Neural progenitor cell (in vitro differentiated cells): ENCODE measurements around the gene TADA1. TPM values are rescaled to one million over a fixed set of nuclear protein-coding genes. Genes with fewer than 3 reads are reported as not detected.

Source experiments
- DNase-seq: peaks from one replicate; pipeline ENCODE4 v3.0.0-alpha.2; 2016; ENCODE audit warnings: low spot score
- H2AFZ ChIP-seq: fragments of 200-600 bp; sonication (generic); replicated peaks from 2 replicates; pipeline ENCODE4 v1.6.1; 2016; ENCODE audit warnings: antibody characterized with exemption
- H3F3A ChIP-seq: fragments of 200-600 bp; sonication (generic); 2 replicates; pipeline ENCODE4 v1.6.1; 2016; ENCODE audit warnings: antibody characterized with exemption, low read depth
- H3K27ac ChIP-seq: fragments of 200-600 bp; sonication (generic); 2 replicates; pipeline ENCODE4 v1.5.1; 2016; ENCODE audit warnings: mild to moderate bottlenecking
- H3K27me3 ChIP-seq: fragments of 200-600 bp; sonication (generic); 2 replicates; pipeline ENCODE4 v1.6.1; 2016; ENCODE audit warnings: mild to moderate bottlenecking, moderate library complexity
- H3K36me3 ChIP-seq: fragments of 200-600 bp; sonication (generic); 2 replicates; pipeline ENCODE4 v1.5.1; 2016
- H3K4me1 ChIP-seq: fragments of 200-600 bp; sonication (generic); 2 replicates; pipeline ENCODE4 v1.6.1; 2016; ENCODE audit warnings: mixed run types
- H3K4me2 ChIP-seq: fragments of 200-600 bp; sonication (generic); 2 replicates; pipeline ENCODE4 v1.6.1; 2016
- H3K4me3 ChIP-seq: fragments of 200-600 bp; sonication (generic); 2 replicates; pipeline ENCODE4 v1.5.1; 2016
- H3K79me2 ChIP-seq: fragments of 200-600 bp; sonication (generic); 2 replicates; pipeline ENCODE4 v1.6.1; 2016; ENCODE audit warnings: low read depth
- H3K9ac ChIP-seq: fragments of 200-600 bp; sonication (generic); 2 replicates; pipeline ENCODE4 v1.6.1; 2016
- H3K9me3 ChIP-seq: fragments of 200-600 bp; sonication (generic); 2 replicates; pipeline ENCODE4 v1.5.1; 2016; ENCODE audit warnings: low read depth
- H4K20me1 ChIP-seq: fragments of 200-600 bp; sonication (generic); 2 replicates; pipeline ENCODE4 v1.6.1; 2016; ENCODE audit warnings: low read depth
- H3K27ac Mint-ChIP-seq: 3 replicates; pipeline ENCODE4 v1.8.0; 2021; ENCODE audit warnings: mixed read lengths
- H3K27me3 Mint-ChIP-seq: 2 replicates; pipeline ENCODE4 v1.8.0; 2022; ENCODE audit warnings: low read depth, mild to moderate bottlenecking, inconsistent platforms, moderate library complexity, mixed read lengths; ENCODE audit not compliant: insufficient read depth
- H3K36me3 Mint-ChIP-seq: 3 replicates; pipeline ENCODE4 v1.8.0; 2021; ENCODE audit warnings: mixed read lengths
- H3K4me1 Mint-ChIP-seq: 3 replicates; pipeline ENCODE4 v1.8.0; 2021; ENCODE audit warnings: mixed read lengths
- H3K4me3 Mint-ChIP-seq: 3 replicates; pipeline ENCODE4 v1.8.0; 2021; ENCODE audit warnings: mild to moderate bottlenecking, moderate library complexity, mixed read lengths
- H3K9me3 Mint-ChIP-seq: 3 replicates; pipeline ENCODE4 v1.8.0; 2020; ENCODE audit warnings: mixed read lengths
- EZH2 ChIP-seq: fragments of 200-600 bp; sonication (generic); IDR thresholded peaks from 2 replicates; pipeline ENCODE4 v1.6.1; 2017; ENCODE audit warnings: antibody characterized with exemption, mild to moderate bottlenecking, moderate library complexity
- EZH2phosphoT487 ChIP-seq: fragments of 200-600 bp; sonication (generic); IDR thresholded peaks from 2 replicates; pipeline ENCODE4 v1.6.1; 2017; ENCODE audit warnings: antibody characterized with exemption
- total RNA-seq: library from RNA; depleted of rRNA; stranded (reverse); fragments of >200 nt; gene quantifications from 2 replicates; pipeline ENCODE4 v1.2.3, GENCODE V29; 2015; ENCODE audit warnings: low replicate concordance
- TF ChIP-seq, protein P1 (sequence below): fragments of 200-600 bp; sonication (generic); IDR thresholded peaks from 2 replicates; pipeline ENCODE4 v1.5.1; 2017; ENCODE audit warnings: antibody characterized with exemption, mild to moderate bottlenecking

The TADA1 gene
- total RNA-seq, 1 donor from 2014 or later: 54.4 TPM

DNA sequence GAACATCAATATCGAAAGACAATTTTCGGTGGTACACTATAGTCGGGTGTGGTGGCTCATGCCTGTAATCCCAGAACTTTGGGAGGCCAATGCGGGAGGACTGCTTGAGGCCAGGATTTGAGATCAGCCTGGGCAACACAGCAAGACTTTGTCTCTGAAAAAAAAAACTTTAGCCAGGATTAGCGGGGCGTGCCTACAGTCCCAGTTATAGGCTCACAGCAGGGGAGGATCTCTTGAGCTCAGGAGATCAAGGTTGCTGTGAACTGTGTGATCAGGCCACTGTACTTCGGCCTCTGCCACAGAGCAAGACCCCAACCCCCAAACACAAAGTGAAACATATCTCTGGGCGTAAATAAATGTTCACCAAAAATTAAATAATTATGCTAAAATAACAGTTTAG, 1.6 kb downstream of the TADA1 start:
- Mint-ChIP-seq H3K4me1 (peaks cover 45% of the 10 kb centered on the region), H3K27ac (no peak overlapping the region), H3K36me3 (peaks cover 19% of the 10 kb centered on the region), H3K27me3 (peaks cover 6% of the 10 kb centered on the region), H3K4me3 (peak overlapping the region; percentile 78), H3K9me3 (peaks cover 8% of the 10 kb centered on the region)
- Histone ChIP-seq H3K9ac (no peak overlapping the region), H3K27ac (no peak overlapping the region), H3K79me2 (peaks cover 63% of the 10 kb centered on the region), H3K9me3 (no peaks in the 10 kb centered on the region), H3F3A (no peaks in the 10 kb centered on the region), H3K4me2 (peak overlapping the region; percentile 80), H3K36me3 (no peaks in the 10 kb centered on the region), H3K4me3 (peak overlapping the region; percentile 76), H4K20me1 (peaks cover 60% of the 10 kb centered on the region), H3K27me3 (no peaks in the 10 kb centered on the region), H2AFZ (no peak overlapping the region), H3K4me1 (peaks cover 19% of the 10 kb centered on the region)
- DNase-seq: peak; percentile 46
- TF ChIP-seq, protein P1, sequence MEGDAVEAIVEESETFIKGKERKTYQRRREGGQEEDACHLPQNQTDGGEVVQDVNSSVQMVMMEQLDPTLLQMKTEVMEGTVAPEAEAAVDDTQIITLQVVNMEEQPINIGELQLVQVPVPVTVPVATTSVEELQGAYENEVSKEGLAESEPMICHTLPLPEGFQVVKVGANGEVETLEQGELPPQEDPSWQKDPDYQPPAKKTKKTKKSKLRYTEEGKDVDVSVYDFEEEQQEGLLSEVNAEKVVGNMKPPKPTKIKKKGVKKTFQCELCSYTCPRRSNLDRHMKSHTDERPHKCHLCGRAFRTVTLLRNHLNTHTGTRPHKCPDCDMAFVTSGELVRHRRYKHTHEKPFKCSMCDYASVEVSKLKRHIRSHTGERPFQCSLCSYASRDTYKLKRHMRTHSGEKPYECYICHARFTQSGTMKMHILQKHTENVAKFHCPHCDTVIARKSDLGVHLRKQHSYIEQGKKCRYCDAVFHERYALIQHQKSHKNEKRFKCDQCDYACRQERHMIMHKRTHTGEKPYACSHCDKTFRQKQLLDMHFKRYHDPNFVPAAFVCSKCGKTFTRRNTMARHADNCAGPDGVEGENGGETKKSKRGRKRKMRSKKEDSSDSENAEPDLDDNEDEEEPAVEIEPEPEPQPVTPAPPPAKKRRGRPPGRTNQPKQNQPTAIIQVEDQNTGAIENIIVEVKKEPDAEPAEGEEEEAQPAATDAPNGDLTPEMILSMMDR: no peak
- no peak for TF ChIP-seq EZH2
- no peak for TF ChIP-seq EZH2phosphoT487

DNA sequence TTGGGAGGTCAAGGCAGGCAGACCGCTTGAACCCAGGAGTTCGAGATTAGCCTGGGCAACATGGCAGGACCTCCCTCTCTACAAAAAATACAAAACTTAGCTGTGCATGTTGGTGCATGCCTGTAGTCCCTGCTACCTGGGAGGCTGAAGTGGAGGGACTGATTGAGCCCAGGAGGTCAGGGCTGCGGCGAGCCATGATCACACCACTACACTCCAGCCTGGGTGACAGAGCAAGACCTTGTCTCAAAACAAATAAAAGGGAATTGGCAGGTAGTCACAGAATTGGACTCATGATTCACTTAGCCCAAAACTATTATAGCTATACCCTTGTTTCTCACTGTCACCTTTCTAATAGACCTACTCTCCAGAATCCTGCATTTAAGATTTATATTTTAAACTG, 5.5 kb downstream of the TADA1 start:
- H3K36me3 Mint-ChIP-seq: peaks cover 41% of the 10 kb centered on the region
- Histone ChIP-seq H3K79me2 (peaks cover 94% of the 10 kb centered on the region), H3K9me3 (no peaks in the 10 kb centered on the region), H3K36me3 (peaks cover 27% of the 10 kb centered on the region), H3K4me3 (no peak overlapping the region), H3K27ac (no peak overlapping the region), H2AFZ (no peak overlapping the region), H3K4me2 (no peak overlapping the region), H3F3A (no peaks in the 10 kb centered on the region), H3K27me3 (no peaks in the 10 kb centered on the region), H3K4me1 (peaks cover 12% of the 10 kb centered on the region), H4K20me1 (peaks cover 74% of the 10 kb centered on the region), H3K9ac (no peak overlapping the region)
- no peak overlapping the region for H3K4me3 Mint-ChIP-seq
- DNase-seq: no peak
- peaks cover 6% of the 10 kb centered on the region for H3K27me3 Mint-ChIP-seq
- H3K9me3 Mint-ChIP-seq: no peaks in the 10 kb centered on the region
- H3K27ac Mint-ChIP-seq: no peak overlapping the region
- TF ChIP-seq EZH2phosphoT487 (no peak), EZH2 (no peak)
- TF ChIP-seq, protein P1: no peak
- peaks cover 33% of the 10 kb centered on the region for H3K4me1 Mint-ChIP-seq

DNA sequence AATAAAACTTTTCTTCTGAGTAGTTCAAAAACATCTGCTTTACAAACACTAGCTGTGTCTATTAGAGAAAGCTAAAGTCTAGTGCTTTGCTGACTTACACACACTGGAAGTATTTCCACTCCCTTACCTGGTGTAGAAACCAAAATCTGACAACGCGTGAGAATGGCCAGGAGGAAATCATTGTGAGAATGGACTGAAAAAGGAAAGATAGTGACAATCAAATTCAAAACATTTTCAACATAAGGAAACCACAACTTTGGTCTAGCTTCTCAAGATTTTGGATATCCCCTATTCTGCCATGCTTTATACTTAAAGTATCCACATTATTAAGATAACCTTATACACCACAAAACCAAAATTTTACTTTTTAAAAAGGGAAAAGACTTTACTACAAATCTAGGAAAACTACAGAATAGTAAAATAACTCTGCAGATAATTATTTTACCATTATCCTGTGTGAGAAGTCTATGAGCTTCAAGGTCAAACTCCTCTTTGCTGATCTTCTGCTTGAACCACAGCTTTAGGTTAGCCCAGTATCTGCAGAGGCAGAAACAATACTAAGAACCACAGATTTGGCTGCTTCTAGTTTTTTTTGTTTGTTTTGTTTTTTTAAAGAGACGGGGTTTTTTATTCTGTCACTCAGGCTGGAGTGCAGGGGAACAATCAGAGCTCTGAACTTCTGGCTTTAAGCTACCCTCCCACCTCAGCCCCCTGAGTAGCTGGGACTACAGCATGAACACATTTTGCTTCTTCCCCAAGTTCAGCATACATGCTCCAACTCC, 6.6 kb downstream of the TADA1 start:
- Mint-ChIP-seq H3K27ac (peak overlapping the region; percentile 34), H3K9me3 (no peaks in the 10 kb centered on the region), H3K36me3 (peaks cover 41% of the 10 kb centered on the region), H3K27me3 (peaks cover 5% of the 10 kb centered on the region), H3K4me1 (peaks cover 23% of the 10 kb centered on the region), H3K4me3 (no peak overlapping the region)
- no peaks in the 10 kb centered on the region for H3F3A ChIP-seq
- no peak overlapping the region for H3K4me3 ChIP-seq
- no peaks in the 10 kb centered on the region for H3K9me3 ChIP-seq
- peaks cover 27% of the 10 kb centered on the region for H3K36me3 ChIP-seq
- H2AFZ ChIP-seq: no peak overlapping the region
- H3K4me1 ChIP-seq: peaks cover 4% of the 10 kb centered on the region
- no peak for TF ChIP-seq EZH2
- TF ChIP-seq EZH2phosphoT487: no peak
- TF ChIP-seq, protein P1: no peak
- peaks cover 93% of the 10 kb centered on the region for H3K79me2 ChIP-seq
- H3K27ac ChIP-seq: no peak overlapping the region
- H3K4me2 ChIP-seq: no peak overlapping the region
- no peak for DNase-seq
- no peak overlapping the region for H3K9ac ChIP-seq
- peaks cover 66% of the 10 kb centered on the region for H4K20me1 ChIP-seq
- no peaks in the 10 kb centered on the region for H3K27me3 ChIP-seq
